Measurements from ENCODE around the gene CTDNEP1.
A peak's percentile ranks its signal among the peaks of the same experiment; 100 is the strongest.
"Not testable (repeated sequence)": the region's sequence is repeated elsewhere in the genome, so short reads cannot be mapped to it uniquely, and the experiment has no call there.

CTDNEP1 gene

DNA sequence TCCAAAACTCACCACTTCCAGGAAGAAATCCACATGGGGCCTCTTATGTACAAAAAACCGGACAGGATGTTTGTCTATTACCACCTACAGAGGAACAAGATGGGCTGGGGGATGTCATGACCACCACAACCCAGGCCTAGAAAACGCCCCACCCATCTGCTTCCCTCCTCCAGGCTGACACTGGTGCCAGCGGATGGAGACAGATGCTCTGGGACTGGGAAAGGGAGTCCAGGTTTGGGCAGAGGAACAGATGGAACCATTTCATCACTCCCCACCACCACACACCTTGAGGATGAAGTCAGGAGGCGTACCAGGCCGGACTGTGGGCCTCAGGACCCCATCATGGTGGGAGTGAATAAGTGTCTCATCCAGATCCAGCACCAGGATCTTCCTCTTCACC lies 4.8 kb downstream of the CTDNEP1 start:
- H3K4me3 ChIP-seq (ENCODE audit: low read length in 2 of 2) = no peak overlapping the region
- H3K27ac ChIP-seq (ENCODE audit: low read length) = no peak overlapping the region

DNA sequence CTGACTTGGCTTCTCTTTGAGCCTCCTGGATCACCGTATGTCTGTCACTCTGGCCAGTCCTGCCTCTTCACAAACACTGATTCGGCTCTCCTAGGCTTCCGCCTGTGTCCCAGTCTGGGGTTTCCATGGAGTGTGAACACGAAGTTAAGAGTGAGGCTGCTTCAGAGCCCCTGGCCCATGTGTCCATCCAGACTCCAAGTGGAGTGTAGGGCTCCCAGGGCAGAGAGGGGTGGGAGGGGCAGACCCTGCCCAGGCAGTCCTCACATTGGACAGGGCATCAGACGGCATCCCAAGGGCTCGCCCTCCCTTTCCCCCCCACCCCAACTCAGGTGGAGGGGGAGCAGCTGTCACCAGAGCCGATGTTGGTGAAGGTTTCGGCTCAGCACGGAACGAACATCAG lies 7.7 kb downstream of the CTDNEP1 start:
- H3K27ac ChIP-seq (ENCODE audit: low read length) = peak overlapping the region; percentile 95
- H3K4me3 ChIP-seq (ENCODE audit: low read length in 2 of 2) = not testable (repeated sequence)

More for the DNA sequence above, 4.8 kb downstream of the CTDNEP1 start:
- Histone ChIP-seq H3K27me3 (ENCODE audit: control insufficient read depth in 1 of 2, insufficient read depth in 2 of 2, low read length in 2 of 2) (no peaks in the 10 kb centered on the region), H3K9ac (ENCODE audit: low read length in 2 of 2) (no peak overlapping the region), H3K9me3 (ENCODE audit: control insufficient read depth in 2 of 2, low read length in 2 of 2) (no peaks in the 10 kb centered on the region), H3K36me3 (ENCODE audit: control insufficient read depth in 2 of 2, insufficient read depth in 2 of 2, low read length in 2 of 2) (peaks cover 19 to 23% of the 10 kb centered on the region in 2 donors), H3K4me1 (ENCODE audit: control insufficient read depth, insufficient read depth, low read length) (peaks cover 32% of the 10 kb centered on the region)

GRCh38 chr17:7243453-7243729 lies 8.1 kb downstream of the CTDNEP1 start:
- H3K27me3 ChIP-seq (ENCODE audit: control insufficient read depth in 1 of 2, insufficient read depth in 2 of 2, low read length in 2 of 2) = no peaks in the 10 kb centered on the region
- H3K9ac ChIP-seq (ENCODE audit: low read length in 2 of 2) = peak overlapping the region; percentile 91 to 99
- peaks cover 32% of the 10 kb centered on the region for H3K4me1 ChIP-seq (ENCODE audit: control insufficient read depth, insufficient read depth, low read length)
- H3K27ac ChIP-seq (ENCODE audit: low read length) = peak overlapping the region; percentile 95
- H3K36me3 ChIP-seq (ENCODE audit: control insufficient read depth in 2 of 2, insufficient read depth in 2 of 2, low read length in 2 of 2) = peaks cover 27 to 31% of the 10 kb centered on the region in 2 donors
- no peaks in the 10 kb centered on the region for H3K9me3 ChIP-seq (ENCODE audit: control insufficient read depth in 2 of 2, low read length in 2 of 2)
- H3K4me3 ChIP-seq (ENCODE audit: low read length in 2 of 2) = peak overlapping the region; percentile 92 to 96

More for the DNA sequence above, 7.7 kb downstream of the CTDNEP1 start:
- Histone ChIP-seq H3K36me3 (ENCODE audit: control insufficient read depth in 2 of 2, insufficient read depth in 2 of 2, low read length in 2 of 2) (peaks cover 27 to 31% of the 10 kb centered on the region in 2 donors), H3K4me1 (ENCODE audit: control insufficient read depth, insufficient read depth, low read length) (peaks cover 35% of the 10 kb centered on the region)
- not testable (repeated sequence) for H3K27me3 ChIP-seq (ENCODE audit: control insufficient read depth in 1 of 2, insufficient read depth in 2 of 2, low read length in 2 of 2); H3K9me3 ChIP-seq (ENCODE audit: control insufficient read depth in 2 of 2, low read length in 2 of 2); H3K9ac ChIP-seq (ENCODE audit: low read length in 2 of 2)

DNA sequence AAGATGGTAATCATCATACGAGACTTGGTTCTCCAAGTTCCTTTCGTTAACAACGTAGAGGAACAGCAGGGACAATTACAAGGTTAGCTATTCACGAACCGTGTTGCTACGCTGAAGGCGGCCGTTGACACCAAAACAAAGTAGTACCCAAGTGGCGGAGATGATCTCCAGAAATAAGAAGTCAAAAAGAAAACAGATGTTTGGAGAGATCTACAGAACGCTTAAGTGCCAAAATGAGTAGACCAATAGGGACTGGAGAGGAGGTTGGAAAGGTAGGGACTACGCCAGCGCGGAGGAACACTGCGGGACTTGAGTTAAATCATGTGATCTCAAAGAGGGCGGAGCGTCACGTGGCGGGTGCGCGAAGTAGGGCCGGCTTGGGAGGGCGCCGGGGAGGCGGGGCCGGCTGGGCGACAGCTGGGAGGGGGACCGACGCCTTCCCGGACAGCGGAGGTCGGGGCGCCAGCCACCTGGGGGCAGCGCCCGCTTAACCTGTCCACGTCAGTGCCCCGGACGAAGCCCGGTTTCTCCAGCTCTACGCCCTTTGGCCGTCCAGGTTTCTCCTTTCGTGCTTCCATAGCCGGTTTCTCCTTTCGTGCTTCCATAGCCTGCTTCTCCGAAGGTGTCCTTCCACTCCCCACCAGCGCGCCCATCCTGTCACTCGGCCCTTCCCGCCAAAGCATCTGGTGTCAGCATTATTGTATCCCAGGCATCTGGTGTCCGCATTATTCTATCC lies 8.6 kb downstream of the CTDNEP1 start:
- H3K4me1 ChIP-seq (ENCODE audit: control insufficient read depth, insufficient read depth, low read length) = peaks cover 32% of the 10 kb centered on the region
- no peaks in the 10 kb centered on the region for H3K27me3 ChIP-seq (ENCODE audit: control insufficient read depth in 1 of 2, insufficient read depth in 2 of 2, low read length in 2 of 2)
- H3K27ac ChIP-seq (ENCODE audit: low read length) = peak overlapping the region; percentile 95
- H3K9me3 ChIP-seq (ENCODE audit: control insufficient read depth in 2 of 2, low read length in 2 of 2) = no peaks in the 10 kb centered on the region
- peak overlapping the region; percentile 91 to 99 for H3K9ac ChIP-seq (ENCODE audit: low read length in 2 of 2)
- H3K36me3 ChIP-seq (ENCODE audit: control insufficient read depth in 2 of 2, insufficient read depth in 2 of 2, low read length in 2 of 2) = peaks cover 27 to 31% of the 10 kb centered on the region in 2 donors
- H3K4me3 ChIP-seq (ENCODE audit: low read length in 2 of 2) = peak overlapping the region; percentile 92 to 96

GRCh38 chr17:7241783-7242716 lies 9.5 kb downstream of the CTDNEP1 start, which contains the start of gene GABARAP:
GABARAP (minus strand) TSS chr17:7242449; CDS start chr17:7242330, 119 bp downstream.
- Histone ChIP-seq H3K9me3 (ENCODE audit: control insufficient read depth in 2 of 2, low read length in 2 of 2) (no peaks in the 10 kb centered on the region), H3K27me3 (ENCODE audit: control insufficient read depth in 1 of 2, insufficient read depth in 2 of 2, low read length in 2 of 2) (no peaks in the 10 kb centered on the region), H3K4me1 (ENCODE audit: control insufficient read depth, insufficient read depth, low read length) (peaks cover 37% of the 10 kb centered on the region), H3K36me3 (ENCODE audit: control insufficient read depth in 2 of 2, insufficient read depth in 2 of 2, low read length in 2 of 2) (peaks cover 27 to 30% of the 10 kb centered on the region in 2 donors), H3K9ac (ENCODE audit: low read length in 2 of 2) (peak within 1 kb of the TSS; percentile 91 to 99), H3K4me3 (ENCODE audit: low read length in 2 of 2) (peak within 1 kb of the TSS; percentile 92 to 96), H3K27ac (ENCODE audit: low read length) (peak within 1 kb of the TSS; percentile 95)

GRCh38 chr17:7241090-7241733 lies 10.3 kb downstream of the CTDNEP1 start:
- no peaks in the 10 kb centered on the region for H3K27me3 ChIP-seq (ENCODE audit: control insufficient read depth in 1 of 2, insufficient read depth in 2 of 2, low read length in 2 of 2)
- peaks cover 21% of the 10 kb centered on the region in 2 donors for H3K36me3 ChIP-seq (ENCODE audit: control insufficient read depth in 2 of 2, insufficient read depth in 2 of 2, low read length in 2 of 2)
- H3K9ac ChIP-seq (ENCODE audit: low read length in 2 of 2) = peak overlapping the region; percentile 91 to 99
- peak overlapping the region; percentile 95 for H3K27ac ChIP-seq (ENCODE audit: low read length)
- no peaks in the 10 kb centered on the region for H3K9me3 ChIP-seq (ENCODE audit: control insufficient read depth in 2 of 2, low read length in 2 of 2)
- H3K4me3 ChIP-seq (ENCODE audit: low read length in 2 of 2) = peak overlapping the region; percentile 92 to 96
- H3K4me1 ChIP-seq (ENCODE audit: control insufficient read depth, insufficient read depth, low read length) = peaks cover 42% of the 10 kb centered on the region

GRCh38 chr17:7240375-7240774 lies 11.2 kb downstream of the CTDNEP1 start:
- H3K4me3 ChIP-seq (ENCODE audit: low read length in 2 of 2) = peak overlapping the region; percentile 92 to 96
- H3K27ac ChIP-seq (ENCODE audit: low read length) = peak overlapping the region; percentile 25
- peak overlapping the region in 1 of 2 donors; percentile 6 for H3K9ac ChIP-seq (ENCODE audit: low read length in 2 of 2)
- peaks cover 44% of the 10 kb centered on the region for H3K4me1 ChIP-seq (ENCODE audit: control insufficient read depth, insufficient read depth, low read length)
- no peaks in the 10 kb centered on the region for H3K9me3 ChIP-seq (ENCODE audit: control insufficient read depth in 2 of 2, low read length in 2 of 2)
- H3K27me3 ChIP-seq (ENCODE audit: control insufficient read depth in 1 of 2, insufficient read depth in 2 of 2, low read length in 2 of 2) = no peaks in the 10 kb centered on the region
- peaks cover 22 to 24% of the 10 kb centered on the region in 2 donors for H3K36me3 ChIP-seq (ENCODE audit: control insufficient read depth in 2 of 2, insufficient read depth in 2 of 2, low read length in 2 of 2)

DNA sequence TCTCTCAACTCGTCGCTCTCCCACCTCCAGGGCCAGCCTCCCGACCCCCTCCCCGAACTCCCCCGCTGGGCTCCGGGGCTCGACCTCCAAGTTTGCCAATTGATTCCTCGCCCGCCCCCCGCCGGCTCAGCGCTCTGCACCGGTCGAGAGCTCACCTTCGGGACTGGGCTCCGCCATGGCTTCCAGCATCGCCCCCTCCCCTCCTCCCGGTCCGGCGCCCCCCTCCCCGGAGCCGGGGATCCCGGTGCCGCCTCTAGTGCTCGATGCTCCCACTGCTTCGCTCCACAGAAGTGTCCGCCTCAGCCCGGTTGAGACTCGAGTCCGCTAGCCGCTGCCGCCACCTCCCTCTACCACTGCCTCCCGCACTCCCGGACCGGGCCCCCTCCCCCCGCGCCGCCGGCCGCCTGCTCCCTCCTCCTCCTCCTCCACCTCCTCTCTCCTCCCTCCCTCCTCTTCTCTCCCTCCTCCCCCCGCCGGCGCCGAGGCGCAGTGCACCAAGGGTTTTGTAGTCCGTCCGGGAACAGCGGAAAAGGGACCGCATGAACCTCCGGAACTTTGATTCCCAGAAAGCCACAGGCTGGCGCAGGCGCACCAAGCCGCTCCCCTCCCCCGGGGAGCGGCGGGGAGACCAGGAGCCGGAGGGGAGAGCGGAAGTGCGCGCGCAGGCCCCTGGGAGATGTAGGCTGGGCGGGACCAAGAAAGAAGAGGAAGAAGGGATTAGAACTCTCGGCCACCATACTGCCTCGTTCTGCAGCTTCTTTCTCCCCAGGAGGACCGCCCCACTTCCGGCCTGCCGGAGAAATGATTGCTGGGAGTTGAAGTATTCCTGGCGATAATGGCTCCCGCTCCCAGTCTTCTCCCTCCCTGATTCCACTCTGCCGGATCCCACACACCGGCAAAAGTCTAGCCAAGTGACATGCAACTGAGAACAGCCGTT lies 12.2 kb downstream of the CTDNEP1 start, which contains the start of gene PHF23:
Gene PHF23 (minus strand): TSS at position 367 of the 937 bp plus-strand sequence. CDS start 178 bp downstream, at position 189.
- Histone ChIP-seq H3K9me3 (ENCODE audit: control insufficient read depth in 2 of 2, low read length in 2 of 2) (no peaks in the 10 kb centered on the region), H3K4me1 (ENCODE audit: control insufficient read depth, insufficient read depth, low read length) (peaks cover 54% of the 10 kb centered on the region), H3K27me3 (ENCODE audit: control insufficient read depth in 1 of 2, insufficient read depth in 2 of 2, low read length in 2 of 2) (no peaks in the 10 kb centered on the region), H3K27ac (ENCODE audit: low read length) (peak within 1 kb of the TSS; percentile 88), H3K4me3 (ENCODE audit: low read length in 2 of 2) (peak within 1 kb of the TSS; percentile 92 to 96), H3K36me3 (ENCODE audit: control insufficient read depth in 2 of 2, insufficient read depth in 2 of 2, low read length in 2 of 2) (peaks cover 21 to 24% of the 10 kb centered on the region in 2 donors), H3K9ac (ENCODE audit: low read length in 2 of 2) (peak within 1 kb of the TSS; percentile 87 to 92)

DNA sequence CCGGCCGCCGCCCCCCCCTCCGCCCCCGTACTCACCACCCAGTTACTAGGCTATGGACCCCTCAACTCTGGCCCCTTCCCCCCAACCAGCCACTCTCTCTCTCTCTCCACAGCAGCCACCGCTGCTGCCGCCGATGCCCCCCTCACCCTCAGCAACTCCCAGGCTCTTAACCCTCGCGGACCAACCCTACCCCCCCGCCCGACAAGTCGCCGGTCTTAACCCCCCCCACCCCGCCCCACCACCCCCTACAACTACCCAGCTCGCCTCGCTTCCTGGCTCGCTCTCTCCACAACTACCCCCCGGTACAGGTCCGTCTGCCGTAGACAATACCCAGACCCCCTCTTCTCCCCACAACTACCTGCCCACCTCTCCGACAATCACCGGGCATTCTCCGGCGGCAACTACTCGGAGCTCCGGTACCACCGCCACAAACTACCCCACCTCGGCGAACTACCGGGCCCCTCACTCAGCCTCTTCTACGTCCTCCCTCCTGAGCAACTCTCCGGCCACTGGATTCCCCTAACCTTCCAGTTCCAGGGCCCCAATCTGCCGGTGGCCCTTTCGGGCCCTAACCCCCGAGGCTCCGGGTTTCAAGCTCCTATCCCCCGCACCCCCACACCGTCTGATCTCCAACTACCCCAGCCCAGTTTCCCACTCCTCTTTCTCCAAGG lies 13.0 kb downstream of the CTDNEP1 start:
- no peaks in the 10 kb centered on the region for H3K27me3 ChIP-seq (ENCODE audit: control insufficient read depth in 1 of 2, insufficient read depth in 2 of 2, low read length in 2 of 2)
- H3K36me3 ChIP-seq (ENCODE audit: control insufficient read depth in 2 of 2, insufficient read depth in 2 of 2, low read length in 2 of 2) = peaks cover 19 to 20% of the 10 kb centered on the region in 2 donors
- peaks cover 53% of the 10 kb centered on the region for H3K4me1 ChIP-seq (ENCODE audit: control insufficient read depth, insufficient read depth, low read length)
- H3K9me3 ChIP-seq (ENCODE audit: control insufficient read depth in 2 of 2, low read length in 2 of 2) = no peaks in the 10 kb centered on the region
- H3K27ac ChIP-seq (ENCODE audit: low read length) = peak overlapping the region; percentile 88
- H3K9ac ChIP-seq (ENCODE audit: low read length in 2 of 2) = peak overlapping the region; percentile 87 to 92
- H3K4me3 ChIP-seq (ENCODE audit: low read length in 2 of 2) = peak overlapping the region; percentile 92 to 96

Data from stomach smooth muscle (tissue), 2 donors.